Measurements from ENCODE around the gene MYB. TPM values are rescaled to one million over a fixed set of nuclear protein-coding genes. Genes with fewer than 3 reads are reported as not detected.

The MYB gene
- total and polyA plus RNA-seq, 2 donors (not counting 3 experiments of a cell fraction or from before 2014, with no cell fraction given) = 0.14 to 0.53 TPM

- Histone ChIP-seq H2AFZ (ENCODE audit: low read depth, low read length) (no peak overlapping the region), H3K36me3 (ENCODE audit: control insufficient read depth in 2 of 2, extremely low read depth in 1 of 2, insufficient read depth in 2 of 2, low read length in 2 of 2) (no peaks in the 10 kb centered on the region), H3K27me3 (ENCODE audit: control insufficient read depth in 2 of 2, insufficient read depth in 2 of 2, low read length in 2 of 2) (peaks cover 9 to 12% of the 10 kb centered on the region in 2 experiments), H3K9me3 (replicated peaks; ENCODE audit: control insufficient read depth, insufficient read depth, low read length) (no peaks in the 10 kb centered on the region), H3K27ac (ENCODE audit: insufficient read depth, low read depth, low read length) (no peak overlapping the region), H3K4me3 (replicated peaks in 1 of 3; ENCODE audit: insufficient read depth in 1 of 3, low read depth in 1 of 3, low read length in 3 of 3) (no peak overlapping the region), H4K20me1 (replicated peaks; ENCODE audit: control insufficient read depth, extremely low read depth, insufficient read depth, low read length) (no peaks in the 10 kb centered on the region), H3K4me2 (ENCODE audit: insufficient read depth, low read length) (no peak overlapping the region), H3K79me2 (ENCODE audit: control insufficient read depth, insufficient read depth, low read length) (no peaks in the 10 kb centered on the region), H3K9ac (replicated peaks; ENCODE audit: extremely low read depth, insufficient read depth, low read length) (no peak overlapping the region), H3K9me1 (replicated peaks; ENCODE audit: control insufficient read depth, extremely low read depth, insufficient read depth, low read length) (no peaks in the 10 kb centered on the region), H3K4me1 (ENCODE audit: control insufficient read depth, extremely low read depth, insufficient read depth, low read length) (no peaks in the 10 kb centered on the region)
- ChIA-PET POLR2A (no interaction called here), CTCF (interaction anchor here (1.5 kb wide), 1 partner anchor 9 kb away, joined by 5 read pairs; no protein-coding TSS in a partner anchor)
- no TSS peak for BruUV-seq (replicated peaks)
- intact Hi-C loops (cut with micrococcal nuclease) (no loop called here), dilution Hi-C loops (cut with MboI; ENCODE audit: extremely low pct_ligation_motif_present, low sequenced_read_pairs) (no loop called here)
- TF ChIP-seq MAX (IDR thresholded peaks at IDR 0.05; ENCODE audit: insufficient read depth, insufficient read length) = no peak
- TF ChIP-seq GATA2 (IDR thresholded peaks at IDR 0.05; ENCODE audit: insufficient read depth, insufficient read length, low read depth, low read length) = no peak
- no peak for TF ChIP-seq POLR2A (IDR thresholded peaks at IDR 0.05; ENCODE audit: low read depth, low read length)
- TF ChIP-seq POLR2AphosphoS5 (IDR thresholded peaks at IDR 0.05; ENCODE audit: insufficient read depth, low read depth, low read length) = no peak
- TF ChIP-seq MYC (IDR thresholded peaks at IDR 0.05; ENCODE audit: low read depth, low read length) = no peak
- TF ChIP-seq JUN (IDR thresholded peaks at IDR 0.05; ENCODE audit: borderline replicate concordance, insufficient read depth, insufficient read length, low read depth) = no peak
- TF ChIP-seq CTCF (IDR thresholded peaks at IDR 0.05; ENCODE audit: extremely low read depth in 1 of 2, insufficient read depth in 1 of 2, low read depth in 1 of 2, low read length in 2 of 2) = no peak
- TF ChIP-seq FOS (IDR thresholded peaks at IDR 0.05; ENCODE audit: borderline replicate concordance, insufficient read depth, low read length) = no peak
- no peak for TF ChIP-seq EZH2 (IDR thresholded peaks at IDR 0.05; ENCODE audit: borderline replicate concordance, low read depth, low read length, severe bottlenecking)
- FAIRE-seq (no peak), DNase-seq (ENCODE audit: low read depth, low spot score) (no peak)
These were observed 45.3 kb upstream of the MYB start for GRCh38 chr6:135135835-135136234.

Data from endothelial cell of umbilical vein (primary cell).